HL-60 (cell line): ENCODE data around the gene FSIP1.

Experiments
- DNase-seq, 2 experiments: peaks; one replicate each; pipeline ENCODE4 v3.0.0-alpha.2; 2010 to 2020; ENCODE audit warnings: low read depth in 1 of 2, low spot score in 1 of 2
- H3K27ac ChIP-seq: fragments of 250-450 bp; sonication (Bioruptor Pico); replicated peaks from 2 replicates; pipeline ENCODE4 v1.5.1; 2020; ENCODE audit warnings: mild to moderate bottlenecking, moderate library complexity
- H3K27me3 ChIP-seq: fragments of 250-450 bp; sonication (Bioruptor Pico); 2 replicates; pipeline ENCODE4 v1.5.1; 2021; ENCODE audit warnings: mild to moderate bottlenecking, moderate library complexity; ENCODE audit not compliant: insufficient read depth, poor library complexity, severe bottlenecking
- H3K4me3 ChIP-seq: replicated peaks from 2 replicates; pipeline ENCODE4 v1.5.1; 2011; ENCODE audit warnings: mild to moderate bottlenecking, control low read depth, low read length; ENCODE audit not compliant: insufficient read depth
- CTCF ChIP-seq: IDR thresholded peaks from one replicate; pipeline ENCODE4 v1.5.1; 2011; ENCODE audit warnings: low read length, control low read depth, inconsistent platforms; ENCODE audit not compliant: insufficient read depth
- GABPA ChIP-seq: IDR thresholded peaks from 2 replicates; pipeline ENCODE4 v1.6.1; 2012; ENCODE audit warnings: low read depth
- POLR2AphosphoS5 ChIP-seq: IDR thresholded peaks from 2 replicates; pipeline ENCODE4 v1.6.1; 2012; ENCODE audit warnings: low read depth
- SPI1 ChIP-seq: IDR thresholded peaks from 2 replicates; pipeline ENCODE4 v1.6.1; 2012; ENCODE audit warnings: low read depth, mild to moderate bottlenecking, borderline replicate concordance
- TF ChIP-seq, protein P1 (sequence below): IDR thresholded peaks from 2 replicates; pipeline ENCODE4 v1.6.1; 2012; ENCODE audit warnings: low read depth; ENCODE audit not compliant: insufficient replicate concordance

The FSIP1 gene

GRCh38 chr15:39663704-39664250, 118.9 kb downstream of the FSIP1 start:
- Histone ChIP-seq H3K4me3 (no peak overlapping the region), H3K27ac (no peak overlapping the region), H3K27me3 (no peaks in the 10 kb centered on the region)
- TF ChIP-seq CTCF = no peak
- TF ChIP-seq GABPA = no peak
- no peak for TF ChIP-seq POLR2AphosphoS5
- TF ChIP-seq, protein P1, sequence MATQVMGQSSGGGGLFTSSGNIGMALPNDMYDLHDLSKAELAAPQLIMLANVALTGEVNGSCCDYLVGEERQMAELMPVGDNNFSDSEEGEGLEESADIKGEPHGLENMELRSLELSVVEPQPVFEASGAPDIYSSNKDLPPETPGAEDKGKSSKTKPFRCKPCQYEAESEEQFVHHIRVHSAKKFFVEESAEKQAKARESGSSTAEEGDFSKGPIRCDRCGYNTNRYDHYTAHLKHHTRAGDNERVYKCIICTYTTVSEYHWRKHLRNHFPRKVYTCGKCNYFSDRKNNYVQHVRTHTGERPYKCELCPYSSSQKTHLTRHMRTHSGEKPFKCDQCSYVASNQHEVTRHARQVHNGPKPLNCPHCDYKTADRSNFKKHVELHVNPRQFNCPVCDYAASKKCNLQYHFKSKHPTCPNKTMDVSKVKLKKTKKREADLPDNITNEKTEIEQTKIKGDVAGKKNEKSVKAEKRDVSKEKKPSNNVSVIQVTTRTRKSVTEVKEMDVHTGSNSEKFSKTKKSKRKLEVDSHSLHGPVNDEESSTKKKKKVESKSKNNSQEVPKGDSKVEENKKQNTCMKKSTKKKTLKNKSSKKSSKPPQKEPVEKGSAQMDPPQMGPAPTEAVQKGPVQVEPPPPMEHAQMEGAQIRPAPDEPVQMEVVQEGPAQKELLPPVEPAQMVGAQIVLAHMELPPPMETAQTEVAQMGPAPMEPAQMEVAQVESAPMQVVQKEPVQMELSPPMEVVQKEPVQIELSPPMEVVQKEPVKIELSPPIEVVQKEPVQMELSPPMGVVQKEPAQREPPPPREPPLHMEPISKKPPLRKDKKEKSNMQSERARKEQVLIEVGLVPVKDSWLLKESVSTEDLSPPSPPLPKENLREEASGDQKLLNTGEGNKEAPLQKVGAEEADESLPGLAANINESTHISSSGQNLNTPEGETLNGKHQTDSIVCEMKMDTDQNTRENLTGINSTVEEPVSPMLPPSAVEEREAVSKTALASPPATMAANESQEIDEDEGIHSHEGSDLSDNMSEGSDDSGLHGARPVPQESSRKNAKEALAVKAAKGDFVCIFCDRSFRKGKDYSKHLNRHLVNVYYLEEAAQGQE = no peak
- no peak for TF ChIP-seq SPI1
- no peak for DNase-seq

- Histone ChIP-seq H3K27ac (no peak overlapping the region), H3K27me3 (no peaks in the 10 kb centered on the region), H3K4me3 (no peak overlapping the region)
- no peak for TF ChIP-seq POLR2AphosphoS5
- TF ChIP-seq GABPA = no peak
- TF ChIP-seq, protein P1 = no peak
- TF ChIP-seq CTCF = no peak
- no peak for TF ChIP-seq SPI1
- DNase-seq = no peak
Measured at GRCh38 chr15:39661776-39662175, 120.9 kb downstream of the FSIP1 start.

DNA sequence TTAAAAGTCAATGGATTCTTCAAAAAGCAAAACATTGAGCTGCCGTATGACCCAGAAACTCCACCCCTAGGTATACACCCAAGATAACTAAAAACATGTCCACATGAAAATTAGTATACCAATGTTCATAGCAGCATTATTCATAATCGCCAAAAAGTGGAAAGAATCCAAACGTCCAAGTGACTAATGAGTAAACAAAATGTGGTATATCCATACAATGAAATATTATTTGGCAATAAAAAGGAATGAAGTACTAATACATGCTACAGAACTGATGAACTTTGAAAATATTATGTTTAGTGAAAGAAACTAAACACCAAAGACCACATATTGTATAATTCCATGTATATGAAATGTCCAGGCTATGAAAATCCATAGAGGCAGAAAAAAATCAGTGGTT, 123.9 kb downstream of the FSIP1 start:
- Histone ChIP-seq H3K27me3 (peaks cover 3% of the 10 kb centered on the region), H3K27ac (no peak overlapping the region), H3K4me3 (no peak overlapping the region)
- TF ChIP-seq CTCF (no peak), POLR2AphosphoS5 (no peak), SPI1 (no peak), GABPA (no peak)
- TF ChIP-seq, protein P1 = no peak
- no peak for DNase-seq
